H9 (cell line): ENCODE results near the gene KCNMA1. TPM values are rescaled to one million over a fixed set of nuclear protein-coding genes. Genes with fewer than 3 reads are reported as not detected.

Source experiments
- DNase-seq: peaks from one replicate; pipeline ENCODE4 v3.0.0-alpha.2; 2017
- H2AFZ ChIP-seq: one replicate; pipeline ENCODE4 v1.6.1; 2013; ENCODE audit warnings: mild to moderate bottlenecking, low read length, control low read depth, moderate library complexity
- H2AK5ac ChIP-seq: 2 replicates; pipeline ENCODE4 v1.6.1; 2013; ENCODE audit warnings: low read length, control low read depth, mixed read lengths; ENCODE audit not compliant: insufficient read length
- H2BK120ac ChIP-seq: one replicate; pipeline ENCODE4 v1.6.1; 2013; ENCODE audit warnings: low read depth, mild to moderate bottlenecking, low read length, control low read depth, inconsistent platforms; ENCODE audit not compliant: poor library complexity, severe bottlenecking
- H2BK12ac ChIP-seq: 2 replicates; pipeline ENCODE4 v1.6.1; 2013; ENCODE audit warnings: low read length, control low read depth, mixed read lengths, low read depth; ENCODE audit not compliant: insufficient read length
- H2BK15ac ChIP-seq: 2 replicates; pipeline ENCODE4 v1.6.1; 2013; ENCODE audit warnings: low read depth, low read length, control low read depth
- H2BK20ac ChIP-seq: one replicate; pipeline ENCODE4 v1.6.1; 2013; ENCODE audit warnings: low read depth, mild to moderate bottlenecking, low read length, control low read depth, inconsistent platforms; ENCODE audit not compliant: poor library complexity, severe bottlenecking
- H2BK5ac ChIP-seq: 2 replicates; pipeline ENCODE4 v1.6.1; 2013; ENCODE audit warnings: low read length, control low read depth, mixed read lengths; ENCODE audit not compliant: insufficient read length
- H3K14ac ChIP-seq: 2 replicates; pipeline ENCODE4 v1.6.1; 2013; ENCODE audit warnings: low read length, control low read depth; ENCODE audit not compliant: insufficient read depth
- H3K18ac ChIP-seq: 2 replicates; pipeline ENCODE4 v1.6.1; 2013; ENCODE audit warnings: low read depth, mild to moderate bottlenecking, mixed read lengths, low read length, control low read depth; ENCODE audit not compliant: insufficient read length
- H3K23ac ChIP-seq: 2 replicates; pipeline ENCODE4 v1.6.1; 2013; ENCODE audit warnings: low read length, control low read depth, mixed read lengths, low read depth; ENCODE audit not compliant: insufficient read length
- H3K23me2 ChIP-seq: 2 replicates; pipeline ENCODE4 v1.6.1; 2013; ENCODE audit warnings: low read depth, mild to moderate bottlenecking, mixed read lengths, low read length, control low read depth; ENCODE audit not compliant: insufficient read length, poor library complexity, severe bottlenecking
- H3K27ac ChIP-seq: 2 replicates; pipeline ENCODE4 v1.5.1; 2013; ENCODE audit warnings: low read length, control low read depth, mixed read lengths, low read depth; ENCODE audit not compliant: insufficient read length
- H3K27me3 ChIP-seq: 2 replicates; pipeline ENCODE4 v1.6.1; 2013; ENCODE audit warnings: low read length, control low read depth, inconsistent platforms; ENCODE audit not compliant: insufficient read depth
- H3K4ac ChIP-seq: 2 replicates; pipeline ENCODE4 v1.6.1; 2013; ENCODE audit warnings: low read depth, mild to moderate bottlenecking, control low read depth, inconsistent platforms, low read length, moderate library complexity
- H3K4me1 ChIP-seq: 2 replicates; pipeline ENCODE4 v1.6.1; 2013; ENCODE audit warnings: low read length, control low read depth, inconsistent platforms; ENCODE audit not compliant: insufficient read depth
- H3K4me2 ChIP-seq: 2 replicates; pipeline ENCODE4 v1.6.1; 2013; ENCODE audit warnings: low read length, control low read depth, mixed read lengths; ENCODE audit not compliant: insufficient read length, insufficient read depth
- H3K56ac ChIP-seq: 2 replicates; pipeline ENCODE4 v1.6.1; 2013; ENCODE audit warnings: low read depth, mild to moderate bottlenecking, mixed read lengths, low read length, control low read depth; ENCODE audit not compliant: insufficient read length
- H3K79me1 ChIP-seq: 2 replicates; pipeline ENCODE4 v1.6.1; 2013; ENCODE audit warnings: low read depth, mild to moderate bottlenecking, moderate library complexity, low read length, control low read depth, inconsistent platforms; ENCODE audit not compliant: insufficient read depth, poor library complexity, severe bottlenecking
- H3K79me2 ChIP-seq: 2 replicates; pipeline ENCODE4 v1.6.1; 2013; ENCODE audit warnings: low read length, control low read depth, inconsistent platforms; ENCODE audit not compliant: insufficient read depth
- H3K9ac ChIP-seq: 2 replicates; pipeline ENCODE4 v1.6.1; 2013; ENCODE audit warnings: low read length, control low read depth, mixed read lengths; ENCODE audit not compliant: insufficient read length; ENCODE audit errors: extremely low read depth
- H3K9me3 ChIP-seq: one replicate; pipeline ENCODE4 v1.6.1; 2013; ENCODE audit warnings: low read depth, low read length, inconsistent platforms; ENCODE audit not compliant: control insufficient read depth
- H3T11ph ChIP-seq: one replicate; pipeline ENCODE4 v1.6.1; 2013; ENCODE audit warnings: mild to moderate bottlenecking, low read length, control low read depth, inconsistent platforms
- H4K20me1 ChIP-seq: one replicate; pipeline ENCODE4 v1.6.1; 2013; ENCODE audit not compliant: control insufficient read depth, insufficient read length, insufficient read depth
- H4K5ac ChIP-seq: 2 replicates; pipeline ENCODE4 v1.6.1; 2013; ENCODE audit warnings: low read depth, mild to moderate bottlenecking, mixed read lengths, low read length, control low read depth; ENCODE audit not compliant: insufficient read length
- H4K8ac ChIP-seq: replicated peaks from 2 replicates; pipeline ENCODE4 v1.6.1; 2013; ENCODE audit warnings: low read length, control low read depth, mixed read lengths, low read depth; ENCODE audit not compliant: insufficient read length
- H4K91ac ChIP-seq: 2 replicates; pipeline ENCODE4 v1.6.1; 2013; ENCODE audit warnings: low read depth, mild to moderate bottlenecking, moderate library complexity, mixed read lengths, low read length, control low read depth; ENCODE audit not compliant: insufficient read length
- H3K27ac Mint-ChIP-seq, 3 experiments: 2 replicates in 2 of 3; 3 replicates in 1 of 3; pipeline ENCODE4 v1.8.0; 2020 to 2021; ENCODE audit warnings: mixed read lengths in 3 of 3, mild to moderate bottlenecking in 1 of 3, moderate library complexity in 1 of 3
- H3K27me3 Mint-ChIP-seq: 2 replicates; pipeline ENCODE4 v1.8.0; 2021; ENCODE audit warnings: low read depth, mild to moderate bottlenecking, moderate library complexity, mixed read lengths
- H3K36me3 Mint-ChIP-seq, 3 experiments: 2 replicates in 2 of 3; 3 replicates in 1 of 3; pipeline ENCODE4 v1.8.0; 2020 to 2021; ENCODE audit warnings: low read depth in 3 of 3, mixed read lengths in 3 of 3; ENCODE audit not compliant: insufficient read depth in 1 of 3
- H3K4me1 Mint-ChIP-seq, 2 experiments: 2 replicates each; pipeline ENCODE4 v1.8.0; 2020; ENCODE audit warnings: mixed read lengths in 2 of 2
- H3K4me3 Mint-ChIP-seq, 2 experiments: 2 replicates in 1 of 2; 3 replicates in 1 of 2; pipeline ENCODE4 v1.8.0; 2020 to 2021; ENCODE audit warnings: mild to moderate bottlenecking in 2 of 2, mixed read lengths in 2 of 2, moderate library complexity in 1 of 2
- H3K9me3 Mint-ChIP-seq, 2 experiments: 2 replicates in 1 of 2; 3 replicates in 1 of 2; pipeline ENCODE4 v1.8.0; 2020; ENCODE audit warnings: mild to moderate bottlenecking in 2 of 2, mixed read lengths in 2 of 2, moderate library complexity in 1 of 2
- CTCF ChIP-seq: fragments of 200-600 bp; sonication (generic); conservative IDR thresholded peaks from 3 replicates; pipeline ENCODE4 v1.8.0; 2021; ENCODE audit warnings: antibody characterized with exemption, mild to moderate bottlenecking
- WGBS: extraction: QIAGEN DNeasy Blood & Tissue Kit; methylation state at CpG from one replicate; pipeline ENCODE4 v1.1.7; 2013; ENCODE audit warnings: missing lambda C conversion rate, low lambda C conversion rate, mixed read lengths; ENCODE audit not compliant: insufficient read length; ENCODE audit errors: extremely low coverage; 5-methylcytosine and 5-hydroxymethylcytosine counted together
- total RNA-seq: library from RNA; stranded (reverse); gene quantifications from 2 replicates; pipeline ENCODE4 v1.2.1, GENCODE V29; 2021

The KCNMA1 gene
- total RNA-seq, 1 experiment from 2014 or later, result 2.0 TPM

GRCh38 chr10:77619964-77620703, 17.5 kb downstream of the KCNMA1 start:
- Mint-ChIP-seq H3K4me1 (no peaks in the 10 kb centered on the region), H3K36me3 (no peaks in the 10 kb centered on the region), H3K27ac (no peak overlapping the region), H3K4me3 (no peak overlapping the region), H3K9me3 (no peaks in the 10 kb centered on the region), H3K27me3 (peaks cover 6% of the 10 kb centered on the region; the same call in 1 of the 2 replicates)
- WGBS, result no CpG with 5 or more reads among the region's 13 CpGs
- Histone ChIP-seq H3K18ac (no peak overlapping the region), H4K5ac (no peak overlapping the region), H3K23me2 (no peaks in the 10 kb centered on the region), H3K23ac (no peak overlapping the region), H3K9me3 (no peaks in the 10 kb centered on the region), H2AFZ (no peak overlapping the region), H2BK120ac (no peak overlapping the region), H4K8ac (no peak overlapping the region), H2BK15ac (no peak overlapping the region), H3K9ac (no peak overlapping the region), H4K91ac (no peak overlapping the region), H3K14ac (no peak overlapping the region), H3K4me1 (no peaks in the 10 kb centered on the region), H2BK20ac (no peak overlapping the region), H3K79me2 (no peaks in the 10 kb centered on the region), H3K4ac (no peak overlapping the region), H2AK5ac (no peak overlapping the region), H2BK5ac (no peak overlapping the region), H3K27me3 (no peaks in the 10 kb centered on the region), H3K27ac (no peak overlapping the region), H3K79me1 (no peaks in the 10 kb centered on the region), H3K56ac (no peak overlapping the region), H4K20me1 (no peaks in the 10 kb centered on the region), H3K4me2 (no peak overlapping the region), H3T11ph (no peak overlapping the region), H2BK12ac (no peak overlapping the region)
- TF ChIP-seq CTCF, result no peak
- no peak for DNase-seq
